Activated B cell treated with CpG ODN at 0.5 μM for 24 hours (primary cell): ENCODE results near the gene TFR2. TPM values are rescaled to one million over a fixed set of nuclear protein-coding genes. Genes with fewer than 3 reads are reported as not detected.

Experiments
- ATAC-seq: fragments of 200-7000 bp; cut with Tn5 transposase; one replicate; pipeline ENCODE4 v1.10.0; 2021; ENCODE audit warnings: low read depth, mild to moderate bottlenecking, moderate library complexity
- CTCF ChIA-PET: fragments of 350-600 bp; sonication (Branson Sonifier 250); formaldehyde crosslinking; loops from one replicate; lab custom pipeline; 2021; ENCODE audit warnings: antibody characterized with exemption; lab: Charles Lee
- POLR2A ChIA-PET: fragments of 350-600 bp; sonication (Branson Sonifier 250); formaldehyde crosslinking; loops from one replicate; lab custom pipeline; 2021; ENCODE audit warnings: antibody characterized with exemption; lab: Charles Lee
- DNase-seq: peaks from one replicate; pipeline ENCODE4 v3.0.0; 2022
- H3K27ac Mint-ChIP-seq: one replicate; pipeline ENCODE4 v1.8.0; 2020; ENCODE audit warnings: mixed read lengths
- H3K27me3 Mint-ChIP-seq: one replicate; pipeline ENCODE4 v1.8.0; 2021; ENCODE audit warnings: mixed read lengths
- H3K36me3 Mint-ChIP-seq: one replicate; pipeline ENCODE4 v1.8.0; 2021; ENCODE audit warnings: low read depth, mixed read lengths
- H3K4me1 Mint-ChIP-seq: one replicate; pipeline ENCODE4 v1.8.0; 2021; ENCODE audit warnings: mixed read lengths
- H3K4me3 Mint-ChIP-seq: one replicate; pipeline ENCODE4 v1.8.0; 2020; ENCODE audit warnings: mild to moderate bottlenecking, mixed read lengths
- H3K9me3 Mint-ChIP-seq: one replicate; pipeline ENCODE4 v1.8.0; 2020; ENCODE audit warnings: mixed read lengths
- intact Hi-C: fragments of 100-400 bp; cut with micrococcal nuclease; formaldehyde crosslinking; loops from one replicate; pipeline ENCODE4 v1.15.1; 2024
- total RNA-seq: library from RNA; stranded (reverse); gene quantifications from 2 replicates; pipeline ENCODE4 v1.2.3, GENCODE V29; 2022
- TF ChIP-seq, protein P1 (sequence below): fragments of 200-600 bp; IDR thresholded peaks from one replicate; pipeline ENCODE4 v1.8.0; 2022; ENCODE audit warnings: antibody characterized with exemption, mild to moderate bottlenecking

TFR2 gene
- total RNA-seq, 1 donor from 2014 or later = 7.5 TPM

GRCh38 chr7:100626530-100627237 is 14.7 kb downstream of the TFR2 start:
- intact Hi-C loops = loop anchor here (1.0 to 2.0 kb wide), 5 partner anchors 13 to 62 kb away; partner anchors contain the start of gene GNB2
- H3K4me1 Mint-ChIP-seq = peaks cover 10% of the 10 kb centered on the region
- H3K9me3 Mint-ChIP-seq = no peaks in the 10 kb centered on the region
- no peaks in the 10 kb centered on the region for H3K27me3 Mint-ChIP-seq
- ChIA-PET CTCF (no interaction called here), POLR2A (interaction anchor here (1.2 to 2.0 kb wide), 6 partner anchors 14 to 79 kb away, joined by 3 to 23 read pairs (median 5); partner anchors contain the start of genes FBXO24, GNB2, LRCH4 and MOSPD3)
- DNase-seq = peak; percentile 58
- H3K4me3 Mint-ChIP-seq = peak overlapping the region; percentile 67
- H3K36me3 Mint-ChIP-seq = no peaks in the 10 kb centered on the region
- H3K27ac Mint-ChIP-seq = no peak overlapping the region
- TF ChIP-seq, protein P1, sequence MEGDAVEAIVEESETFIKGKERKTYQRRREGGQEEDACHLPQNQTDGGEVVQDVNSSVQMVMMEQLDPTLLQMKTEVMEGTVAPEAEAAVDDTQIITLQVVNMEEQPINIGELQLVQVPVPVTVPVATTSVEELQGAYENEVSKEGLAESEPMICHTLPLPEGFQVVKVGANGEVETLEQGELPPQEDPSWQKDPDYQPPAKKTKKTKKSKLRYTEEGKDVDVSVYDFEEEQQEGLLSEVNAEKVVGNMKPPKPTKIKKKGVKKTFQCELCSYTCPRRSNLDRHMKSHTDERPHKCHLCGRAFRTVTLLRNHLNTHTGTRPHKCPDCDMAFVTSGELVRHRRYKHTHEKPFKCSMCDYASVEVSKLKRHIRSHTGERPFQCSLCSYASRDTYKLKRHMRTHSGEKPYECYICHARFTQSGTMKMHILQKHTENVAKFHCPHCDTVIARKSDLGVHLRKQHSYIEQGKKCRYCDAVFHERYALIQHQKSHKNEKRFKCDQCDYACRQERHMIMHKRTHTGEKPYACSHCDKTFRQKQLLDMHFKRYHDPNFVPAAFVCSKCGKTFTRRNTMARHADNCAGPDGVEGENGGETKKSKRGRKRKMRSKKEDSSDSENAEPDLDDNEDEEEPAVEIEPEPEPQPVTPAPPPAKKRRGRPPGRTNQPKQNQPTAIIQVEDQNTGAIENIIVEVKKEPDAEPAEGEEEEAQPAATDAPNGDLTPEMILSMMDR = no peak
- ATAC-seq = peak; percentile 100

- intact Hi-C loops = loop anchor here (1.0 to 2.0 kb wide), 5 partner anchors 13 to 61 kb away; partner anchors contain the start of gene GNB2
- TF ChIP-seq, protein P1 = no peak
- peaks cover 10% of the 10 kb centered on the region for H3K4me1 Mint-ChIP-seq
- POLR2A ChIA-PET = interaction anchor here (0.7 to 2.0 kb wide), 7 partner anchors 13 to 80 kb away, joined by 3 to 23 read pairs (median 5); partner anchors contain the start of genes FBXO24, GNB2, LRCH4 and MOSPD3
- no peak overlapping the region for H3K27ac Mint-ChIP-seq
- no peak for DNase-seq
- no peaks in the 10 kb centered on the region for H3K27me3 Mint-ChIP-seq
- CTCF ChIA-PET = no interaction called here
- no peaks in the 10 kb centered on the region for H3K36me3 Mint-ChIP-seq
- no peak for ATAC-seq
- H3K4me3 Mint-ChIP-seq = peak overlapping the region; percentile 67
- no peaks in the 10 kb centered on the region for H3K9me3 Mint-ChIP-seq
Measured at GRCh38 chr7:100626055-100626454, 15.3 kb downstream of the TFR2 start.

- no peak overlapping the region for H3K4me3 Mint-ChIP-seq
- ATAC-seq (no peak), DNase-seq (no peak)
- no peaks in the 10 kb centered on the region for H3K9me3 Mint-ChIP-seq
- H3K27me3 Mint-ChIP-seq = no peaks in the 10 kb centered on the region
- CTCF ChIA-PET = no interaction called here
- TF ChIP-seq, protein P1 = no peak
- H3K27ac Mint-ChIP-seq = no peak overlapping the region
- peaks cover 10% of the 10 kb centered on the region for H3K4me1 Mint-ChIP-seq
- intact Hi-C loops = no loop called here
- H3K36me3 Mint-ChIP-seq = no peaks in the 10 kb centered on the region
- POLR2A ChIA-PET = interaction anchor here (1.3 kb wide), 1 partner anchor 8 kb away, joined by 7 read pairs; no protein-coding TSS in a partner anchor
Measured at GRCh38 chr7:100623951-100624824, 17.2 kb downstream of the TFR2 start.

DNA sequence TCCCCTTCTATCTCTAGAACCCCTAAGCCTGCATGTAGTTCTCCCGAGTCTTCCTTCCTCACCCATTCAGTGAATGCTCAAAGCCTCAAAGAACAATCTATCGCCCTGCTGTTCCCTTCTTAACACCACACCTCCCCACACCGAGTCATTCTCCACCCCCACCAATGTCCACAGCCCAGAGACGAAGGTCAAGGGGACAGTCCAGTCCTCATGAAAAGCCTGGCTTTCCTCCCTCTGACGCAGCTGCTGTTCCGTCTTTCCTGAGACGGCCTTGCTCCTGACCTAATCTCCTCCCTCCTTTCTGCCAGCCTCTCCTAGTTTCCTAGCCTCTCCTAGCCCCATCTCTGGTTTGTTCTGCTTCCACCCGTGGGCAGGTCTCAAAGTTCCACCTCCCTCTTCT is 19.8 kb downstream of the TFR2 start:
- DNase-seq (no peak), ATAC-seq (no peak)
- Mint-ChIP-seq H3K4me1 (peaks cover 9% of the 10 kb centered on the region), H3K27ac (no peak overlapping the region), H3K4me3 (no peak overlapping the region), H3K27me3 (no peaks in the 10 kb centered on the region), H3K9me3 (no peaks in the 10 kb centered on the region), H3K36me3 (no peaks in the 10 kb centered on the region)
- TF ChIP-seq, protein P1 = no peak
- intact Hi-C loops = no loop called here
- POLR2A ChIA-PET = interaction anchor here (0.5 kb wide), 1 partner anchor 253 kb away, joined by 3 read pairs; the partner anchor contains the start of gene SRRT
- CTCF ChIA-PET = no interaction called here
